ENCODE data around the gene DSCAML1.

DNA sequence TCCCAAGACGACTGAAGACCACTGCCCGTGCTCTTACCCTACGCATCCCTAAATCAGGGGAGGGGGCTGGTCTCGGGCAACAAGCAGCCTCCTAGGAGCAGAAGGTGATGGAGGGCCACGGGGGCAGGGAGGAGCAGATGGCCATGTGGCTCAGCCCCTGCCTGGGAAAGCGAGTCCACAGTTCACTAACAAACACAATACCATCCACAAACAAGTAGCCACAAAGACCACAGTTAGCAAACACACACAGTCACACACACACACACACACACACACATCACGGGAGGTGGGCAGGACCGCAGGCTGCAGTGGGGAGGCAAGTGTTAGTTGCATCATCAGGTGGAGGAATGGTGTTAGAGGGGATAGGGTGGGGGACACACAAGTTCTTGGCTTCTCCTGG, 40.8 kb upstream of the DSCAML1 start:
- TF ChIP-seq EZH2 (IDR thresholded peaks at IDR 0.05; ENCODE audit: insufficient read depth, poor library complexity, severe bottlenecking): no peak
- no peak for TF ChIP-seq EZH2phosphoT487 (IDR thresholded peaks at IDR 0.05; ENCODE audit: insufficient read depth, low read depth)
